Natural killer cell (primary cell): ENCODE measurements around the gene PFDN4. TPM values are rescaled to one million over a fixed set of nuclear protein-coding genes. Genes with fewer than 3 reads are reported as not detected.

Source experiments
- ATAC-seq, 3 donors: fragments of 150-1000 bp in 2 of 3; fragments of 200-7000 bp in 1 of 3; cut with Tn5 transposase; 1 replicate in 1 of 3; 2 replicates in 2 of 3; pipeline ENCODE4 v1.10.0; 2021; ENCODE audit warnings: mild to moderate bottlenecking in 2 of 3, moderate library complexity in 2 of 3
- DNase-seq, 2 donors: peaks; one replicate each; pipeline versions ENCODE4 v3.0.0 to v3.0.0-alpha.2; 2013 to 2021; ENCODE audit warnings: mixed read lengths in 1 of 2
- H3K27ac ChIP-seq: one replicate; pipeline ENCODE4 v1.5.1; 2013; ENCODE audit warnings: mild to moderate bottlenecking, low read length
- H3K27me3 ChIP-seq: one replicate; pipeline ENCODE4 v1.6.1; 2013; ENCODE audit warnings: low read length; ENCODE audit not compliant: control insufficient read depth, insufficient read depth
- H3K36me3 ChIP-seq: one replicate; pipeline ENCODE4 v1.6.1; 2013; ENCODE audit warnings: low read length; ENCODE audit not compliant: control insufficient read depth, insufficient read depth
- H3K4me1 ChIP-seq: one replicate; pipeline ENCODE4 v1.6.1; 2013; ENCODE audit warnings: low read length; ENCODE audit not compliant: control insufficient read depth, insufficient read depth
- H3K4me3 ChIP-seq: one replicate; pipeline ENCODE4 v1.5.1; 2013; ENCODE audit warnings: low read length
- H3K9me3 ChIP-seq: one replicate; pipeline ENCODE4 v1.6.1; 2013; ENCODE audit warnings: low read length; ENCODE audit not compliant: control insufficient read depth, insufficient read depth
- H3K27ac Mint-ChIP-seq, 2 donors: one replicate each; pipeline ENCODE4 v1.8.0; 2022; ENCODE audit warnings: mild to moderate bottlenecking in 2 of 2, mixed read lengths in 2 of 2, moderate library complexity in 1 of 2
- H3K27me3 Mint-ChIP-seq, 2 donors: one replicate each; pipeline ENCODE4 v1.8.0; 2022; ENCODE audit warnings: low read depth in 2 of 2, mixed read lengths in 2 of 2
- H3K36me3 Mint-ChIP-seq: one replicate; pipeline ENCODE4 v1.8.0; 2022; ENCODE audit warnings: mixed read lengths
- H3K4me1 Mint-ChIP-seq, 2 donors: one replicate each; pipeline ENCODE4 v1.8.0; 2022; ENCODE audit warnings: mixed read lengths in 2 of 2
- H3K4me3 Mint-ChIP-seq: one replicate; pipeline ENCODE4 v1.8.0; 2022; ENCODE audit warnings: mild to moderate bottlenecking, moderate library complexity, mixed read lengths
- H3K9me3 Mint-ChIP-seq, 2 donors: one replicate each; pipeline ENCODE4 v1.8.0; 2022; ENCODE audit warnings: mixed read lengths in 2 of 2
- CTCF ChIP-seq: fragments of 200-600 bp; IDR thresholded peaks from one replicate; pipeline ENCODE4 v1.8.0; 2022; ENCODE audit warnings: antibody characterized with exemption
- WGBS: methylation state at CpG from one replicate; pipeline ENCODE4 v1.1.7; 2013; ENCODE audit warnings: missing lambda C conversion rate; ENCODE audit not compliant: insufficient coverage; 5-methylcytosine and 5-hydroxymethylcytosine counted together
- intact Hi-C: fragments of 100-400 bp; cut with micrococcal nuclease; formaldehyde crosslinking; loops from one replicate; pipeline ENCODE4 v1.14.2; 2022
- total RNA-seq, 4 donors: library from RNA; stranded (reverse); fragments of 120-200 nt in 1 of 4; gene quantifications; one replicate each; pipeline versions ENCODE4 v1.2.3 to v1.2.4, GENCODE V29; 2013 to 2022

Gene PFDN4
- total RNA-seq, 3 donors from 2014 or later (not counting 1 experiment from before 2014, with no cell fraction given): 16.5 to 22.2 (median 17.1) TPM

GRCh38 chr20:54200487-54201267 is 7.2 kb upstream of the PFDN4 start:
- Histone ChIP-seq H3K9me3 (no peaks in the 10 kb centered on the region), H3K4me1 (no peaks in the 10 kb centered on the region), H3K36me3 (no peaks in the 10 kb centered on the region), H3K4me3 (no peak overlapping the region), H3K27me3 (no peaks in the 10 kb centered on the region), H3K27ac (no peak overlapping the region)
- Mint-ChIP-seq H3K9me3 (no peaks in the 10 kb centered on the region), H3K27me3 (peaks cover 0 to 2% of the 10 kb centered on the region in 2 donors), H3K27ac (no peak overlapping the region), H3K4me3 (no peak overlapping the region), H3K4me1 (no peaks in the 10 kb centered on the region), H3K36me3 (no peaks in the 10 kb centered on the region)
- ATAC-seq (no peak), DNase-seq (no peak)
- no peak for TF ChIP-seq CTCF
- intact Hi-C loops: loop anchor here (10.0 kb wide), 1 partner anchor 444 kb away; no protein-coding TSS in a partner anchor
- 72% methylated on average over 7 of the region's 7 CpGs for WGBS

- Histone ChIP-seq H3K36me3 (no peaks in the 10 kb centered on the region), H3K4me1 (no peaks in the 10 kb centered on the region), H3K9me3 (no peaks in the 10 kb centered on the region), H3K4me3 (no peak overlapping the region), H3K27me3 (no peaks in the 10 kb centered on the region), H3K27ac (no peak overlapping the region)
- Mint-ChIP-seq H3K9me3 (no peaks in the 10 kb centered on the region), H3K4me3 (no peak overlapping the region), H3K27me3 (no peaks in the 10 kb centered on the region), H3K36me3 (no peaks in the 10 kb centered on the region), H3K27ac (no peak overlapping the region), H3K4me1 (no peaks in the 10 kb centered on the region)
- no peak for TF ChIP-seq CTCF
- intact Hi-C loops: loop anchor here (10.0 kb wide), 1 partner anchor 443 kb away; no protein-coding TSS in a partner anchor
- 77% methylated on average over 4 of the region's 4 CpGs for WGBS
- DNase-seq (no peak), ATAC-seq (no peak)
Observed at GRCh38 chr20:54201268-54201846, 6.5 kb upstream of the PFDN4 start.

- no peaks in the 10 kb centered on the region for H3K27me3 ChIP-seq
- H3K9me3 ChIP-seq: no peaks in the 10 kb centered on the region
- Mint-ChIP-seq H3K27me3 (no peaks in the 10 kb centered on the region), H3K36me3 (no peaks in the 10 kb centered on the region), H3K4me1 (no peaks in the 10 kb centered on the region), H3K27ac (no peak overlapping the region), H3K4me3 (no peak overlapping the region), H3K9me3 (no peaks in the 10 kb centered on the region)
- no peaks in the 10 kb centered on the region for H3K36me3 ChIP-seq
- WGBS: 71% methylated on average over 4 of the region's 5 CpGs
- DNase-seq (no peak), ATAC-seq (no peak)
- intact Hi-C loops: loop anchor here (10.0 kb wide), 1 partner anchor 442 kb away; no protein-coding TSS in a partner anchor
- no peak overlapping the region for H3K4me3 ChIP-seq
- no peak overlapping the region for H3K27ac ChIP-seq
- TF ChIP-seq CTCF: no peak
- H3K4me1 ChIP-seq: no peaks in the 10 kb centered on the region
Observed at GRCh38 chr20:54203281-54203680, 4.6 kb upstream of the PFDN4 start.
